B cell (primary cell): ENCODE data around the gene PGLYRP3. TPM values are rescaled to one million over a fixed set of nuclear protein-coding genes. Genes with fewer than 3 reads are reported as not detected.

Source experiments
- ATAC-seq: fragments of 200-7000 bp; cut with Tn5 transposase; one replicate; pipeline ENCODE4 v1.10.0; 2021; ENCODE audit warnings: low read depth, mild to moderate bottlenecking, moderate number of reproducible peaks, moderate library complexity
- CTCF ChIA-PET: fragments of 350-600 bp; sonication (Branson Sonifier 250); formaldehyde crosslinking; loops from one replicate; lab custom pipeline; 2021; ENCODE audit warnings: antibody characterized with exemption, inconsistent platforms; lab: Charles Lee
- POLR2A ChIA-PET: fragments of 350-600 bp; sonication (Branson Sonifier 250); formaldehyde crosslinking; loops from one replicate; lab custom pipeline; 2021; ENCODE audit warnings: antibody characterized with exemption; lab: Charles Lee
- DNase-seq: peaks from one replicate; pipeline ENCODE4 v3.0.0; 2013
- H2AFZ ChIP-seq: 2 replicates; pipeline ENCODE4 v1.6.1; 2012; ENCODE audit warnings: mild to moderate bottlenecking, low read depth, low read length; ENCODE audit not compliant: insufficient read depth, poor library complexity, severe bottlenecking
- H3K27ac ChIP-seq, 2 donors: 1 replicate in 1 of 2; 2 replicates in 1 of 2; pipeline ENCODE4 v1.5.1; 2012 to 2013; ENCODE audit warnings: low read length in 2 of 2, mild to moderate bottlenecking in 2 of 2, moderate library complexity in 1 of 2
- H3K27me3 ChIP-seq, 4 experiments: fragments of 200-600 bp in 1 of 4; sonication (generic) in 1 of 4; replicated peaks in 1 of 4; 1 replicate in 2 of 4; 2 replicates in 2 of 4; pipeline versions ENCODE4 v1.6.1 to v1.7.0; 2013 to 2016; ENCODE audit warnings: low read length in 3 of 4, mild to moderate bottlenecking in 2 of 4, mixed read lengths in 1 of 4, moderate library complexity in 1 of 4; ENCODE audit not compliant: insufficient read depth in 4 of 4, control insufficient read depth in 3 of 4; ENCODE audit errors: control extremely low read depth in 1 of 4
- H3K36me3 ChIP-seq, 2 experiments: replicated peaks in 1 of 2; 1 replicate in 1 of 2; 2 replicates in 1 of 2; pipeline versions ENCODE4 v1.6.1 to v1.7.1; 2013; ENCODE audit warnings: low read length in 1 of 2; ENCODE audit not compliant: insufficient read depth in 2 of 2, control insufficient read depth in 1 of 2; ENCODE audit errors: control extremely low read depth in 1 of 2, extremely low read depth in 1 of 2
- H3K4me1 ChIP-seq, 2 donors: fragments of 200-600 bp in 1 of 2; sonication (generic) in 1 of 2; 1 replicate in 1 of 2; 2 replicates in 1 of 2; pipeline versions ENCODE4 v1.5.1 to v1.6.1; 2013 to 2017; ENCODE audit warnings: low read length in 2 of 2; ENCODE audit not compliant: control insufficient read depth in 2 of 2, insufficient read depth in 2 of 2
- H3K4me2 ChIP-seq: replicated peaks from 2 replicates; pipeline ENCODE3; 2012; ENCODE audit warnings: mild to moderate bottlenecking, low read depth, low read length; ENCODE audit not compliant: poor library complexity, severe bottlenecking
- H3K4me3 ChIP-seq, 5 experiments: fragments of 200-600 bp in 1 of 5; sonication (generic) in 1 of 5; 1 replicate in 3 of 5; 2 replicates in 2 of 5; pipeline versions ENCODE4 v1.5.1 to v1.7.0; 2011 to 2016; ENCODE audit warnings: low read length in 4 of 5, mild to moderate bottlenecking in 4 of 5, low read depth in 2 of 5, control low read depth in 1 of 5, moderate library complexity in 1 of 5; ENCODE audit not compliant: insufficient read depth in 1 of 5; ENCODE audit errors: control extremely low read depth in 1 of 5, extremely low read depth in 1 of 5
- H3K79me2 ChIP-seq: fragments of 200-600 bp; sonication (generic); one replicate; pipeline ENCODE4 v1.6.0; 2016; ENCODE audit warnings: low read length; ENCODE audit not compliant: control insufficient read depth, insufficient read depth
- H3K9ac ChIP-seq: fragments of 200-600 bp; sonication (generic); 2 replicates; pipeline ENCODE4 v1.6.1; 2017; ENCODE audit warnings: mild to moderate bottlenecking, low read length, moderate library complexity
- H3K9me3 ChIP-seq, 3 donors: one replicate each; pipeline versions ENCODE4 v1.6.1 to v1.7.1; 2013; ENCODE audit warnings: low read length in 2 of 3; ENCODE audit not compliant: control insufficient read depth in 2 of 3, insufficient read depth in 1 of 3; ENCODE audit errors: control extremely low read depth in 1 of 3
- H4K20me1 ChIP-seq: 2 replicates; pipeline ENCODE4 v1.6.0; 2012; ENCODE audit warnings: mild to moderate bottlenecking, low read length; ENCODE audit not compliant: insufficient read depth, control insufficient read depth, poor library complexity, severe bottlenecking
- H3K27ac Mint-ChIP-seq: one replicate; pipeline ENCODE4 v1.8.0; 2021; ENCODE audit warnings: mixed read lengths
- H3K27me3 Mint-ChIP-seq: one replicate; pipeline ENCODE4 v1.8.0; 2021; ENCODE audit warnings: mixed read lengths
- H3K4me1 Mint-ChIP-seq: one replicate; pipeline ENCODE4 v1.8.0; 2021; ENCODE audit warnings: mixed read lengths
- H3K4me3 Mint-ChIP-seq: one replicate; pipeline ENCODE4 v1.8.0; 2021; ENCODE audit warnings: mixed read lengths
- H3K9me3 Mint-ChIP-seq: one replicate; pipeline ENCODE4 v1.8.0; 2022; ENCODE audit warnings: mixed read lengths; ENCODE audit not compliant: insufficient read depth
- CTCF ChIP-seq: fragments of 200-600 bp; IDR thresholded peaks from one replicate; pipeline ENCODE4 v1.8.0; 2022; ENCODE audit warnings: antibody characterized with exemption, mild to moderate bottlenecking
- EZH2 ChIP-seq: IDR thresholded peaks from 2 replicates; pipeline ENCODE4 v1.6.1; 2012; ENCODE audit warnings: borderline replicate concordance, low read depth, mild to moderate bottlenecking, moderate library complexity, low read length; ENCODE audit not compliant: insufficient read depth, poor library complexity, severe bottlenecking
- WGBS: methylation state at CpG from one replicate; pipeline ENCODE4 v1.1.5; 2013; ENCODE audit warnings: missing lambda C conversion rate; ENCODE audit not compliant: insufficient coverage; 5-methylcytosine and 5-hydroxymethylcytosine counted together
- intact Hi-C: fragments of 100-400 bp; cut with micrococcal nuclease; formaldehyde crosslinking; loops from one replicate; pipeline ENCODE4 v1.10.0; 2022
- polyA plus RNA-seq: library from polyadenylated mRNA; depleted of rRNA; stranded (reverse); fragments of >200 nt; gene quantifications from 2 replicates; pipeline ENCODE4 v1.2.3, GENCODE V29; 2012
- total RNA-seq, 2 donors: library from RNA; stranded (reverse); fragments of 120-200 nt in 1 of 2; gene quantifications; 1 replicate in 1 of 2; 2 replicates in 1 of 2; pipeline versions ENCODE4 v1.2.3 to v1.2.4, GENCODE V29; 2013 to 2022

PGLYRP3 gene
- total and polyA plus RNA-seq, 2 donors (not counting 1 experiment from before 2014, with no cell fraction given): not detected

DNA sequence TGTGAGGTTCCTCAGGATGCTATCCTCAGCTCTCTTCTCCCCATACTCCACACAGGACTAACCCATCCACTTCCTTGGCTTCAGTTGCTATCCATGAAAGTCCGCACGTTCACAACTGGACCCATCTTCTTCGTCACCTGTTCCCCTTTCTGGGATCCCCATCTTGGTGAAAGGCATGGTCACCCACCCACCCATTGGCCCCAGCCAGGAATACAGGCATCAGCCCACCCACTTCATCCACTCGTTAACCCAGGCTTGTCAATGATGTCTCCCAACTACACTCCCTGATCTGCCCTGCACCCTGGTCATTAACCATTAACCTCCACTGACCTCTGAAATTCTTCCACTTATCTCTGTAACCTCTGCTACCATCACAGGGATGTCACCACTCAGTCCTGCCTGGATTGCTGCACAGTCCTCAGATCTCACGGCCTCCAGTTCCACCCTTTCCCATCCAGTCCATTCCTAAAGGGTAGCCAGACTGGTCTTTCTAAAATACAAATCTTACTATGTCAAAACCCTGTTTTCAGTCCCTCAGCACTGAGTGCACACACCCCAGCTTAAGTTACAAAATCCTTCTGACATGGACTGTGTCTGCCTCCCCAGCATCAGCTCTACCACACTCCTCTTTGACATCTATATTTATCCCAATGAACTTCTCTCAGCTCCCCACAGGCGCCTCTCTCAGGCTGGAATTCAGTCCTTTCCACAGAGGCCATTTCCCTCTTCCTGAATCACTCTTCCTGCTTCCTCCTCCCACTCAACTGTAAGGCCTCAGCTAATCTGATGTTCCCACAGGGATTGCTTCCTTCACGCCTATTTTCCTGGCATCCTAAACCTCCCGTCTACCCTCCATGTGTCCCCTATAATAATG, 25.5 kb upstream of the PGLYRP3 start:
- H3K9ac ChIP-seq: no peak overlapping the region
- H3K79me2 ChIP-seq: no peaks in the 10 kb centered on the region
- Mint-ChIP-seq H3K27me3 (peaks cover 57% of the 10 kb centered on the region), H3K4me3 (no peak overlapping the region), H3K9me3 (no peaks in the 10 kb centered on the region), H3K27ac (no peak overlapping the region), H3K4me1 (no peaks in the 10 kb centered on the region)
- no peak overlapping the region for H2AFZ ChIP-seq
- no peak for ATAC-seq
- no peaks in the 10 kb centered on the region for H3K36me3 ChIP-seq
- no peak for DNase-seq
- intact Hi-C loops: no loop called here
- H4K20me1 ChIP-seq: no peaks in the 10 kb centered on the region
- no peak overlapping the region for H3K4me2 ChIP-seq
- no peak overlapping the region for H3K4me3 ChIP-seq
- peaks cover 0 to 3% of the 10 kb centered on the region in 2 donors for H3K4me1 ChIP-seq
- 88% methylated on average over 8 of the region's 8 CpGs for WGBS
- TF ChIP-seq EZH2 (no peak), CTCF (no peak)
- CTCF ChIA-PET: no interaction called here
- no peak overlapping the region for H3K27ac ChIP-seq
- no peaks in the 10 kb centered on the region for H3K9me3 ChIP-seq
- H3K27me3 ChIP-seq: peaks cover 0 to 42% (median 13%) of the 10 kb centered on the region in 4 experiments
- POLR2A ChIA-PET: no interaction called here

DNA sequence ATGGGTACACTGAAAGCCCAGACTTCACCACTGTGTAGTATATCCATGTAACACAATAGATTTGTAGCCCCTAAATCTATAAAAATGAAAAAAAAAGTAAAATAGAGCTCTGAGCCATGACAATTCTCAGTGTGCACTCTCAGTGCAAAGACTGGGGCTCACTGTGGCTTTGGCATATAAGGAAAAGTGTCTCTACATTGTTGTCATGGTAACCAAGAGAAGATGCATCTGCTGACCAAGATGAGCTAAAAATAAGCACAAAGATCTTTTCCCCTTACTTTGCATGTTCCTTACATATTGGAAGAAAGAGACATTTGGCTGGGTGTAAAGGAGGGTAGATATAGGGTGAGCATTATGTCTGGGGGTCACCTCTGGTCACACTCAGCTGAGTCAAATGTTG, 23.9 kb upstream of the PGLYRP3 start:
- Mint-ChIP-seq H3K27ac (no peak overlapping the region), H3K4me3 (no peak overlapping the region), H3K4me1 (no peaks in the 10 kb centered on the region), H3K9me3 (no peaks in the 10 kb centered on the region), H3K27me3 (peaks cover 45% of the 10 kb centered on the region)
- peaks cover 0 to 3% (median 2%) of the 10 kb centered on the region in 3 donors for H3K9me3 ChIP-seq
- peaks cover 0 to 34% (median 12%) of the 10 kb centered on the region in 4 experiments for H3K27me3 ChIP-seq
- H3K9ac ChIP-seq: no peak overlapping the region
- ATAC-seq (no peak), DNase-seq (no peak)
- no peak for TF ChIP-seq CTCF
- no peak for TF ChIP-seq EZH2
- intact Hi-C loops: no loop called here
- POLR2A ChIA-PET: no interaction called here
- no peak overlapping the region for H2AFZ ChIP-seq
- H3K4me3 ChIP-seq: no peak overlapping the region
- H3K27ac ChIP-seq: no peak overlapping the region
- H3K4me1 ChIP-seq: peaks cover 0 to 3% of the 10 kb centered on the region in 2 donors
- CTCF ChIA-PET: interaction anchor here (1.5 kb wide), 1 partner anchor 16 kb away, joined by 8 read pairs; no protein-coding TSS in a partner anchor
- H3K79me2 ChIP-seq: no peaks in the 10 kb centered on the region
- no peaks in the 10 kb centered on the region for H3K36me3 ChIP-seq
- H4K20me1 ChIP-seq: no peaks in the 10 kb centered on the region
- no peak overlapping the region for H3K4me2 ChIP-seq
